Measurements from ENCODE around the gene CDR2L. TPM values are rescaled to one million over a fixed set of nuclear protein-coding genes. Genes with fewer than 3 reads are reported as not detected.

Gene CDR2L
- polyA plus RNA-seq (ENCODE audit: insufficient read length in 12 of 12), result 10 to 100 TPM in 2 of 12 donors, 1 to 10 TPM in 9, not detected in 1; 4.5 to 12.6 (median 7.0) TPM
- long read RNA-seq, donor 1, result 0 reads
- long read RNA-seq, donor 2, result 0 reads
- long read RNA-seq, donor 3, result 0 reads
- long read RNA-seq, donor 4, result 0 reads
- long read RNA-seq, donor 5, result 0 reads
- long read RNA-seq, donor 6, partial matches to known transcripts, result 11 of 12 reads
- long read RNA-seq, donor 6, other reads (novel, unspliced or antisense), result 0 of 12 reads
- long read RNA-seq, donor 7, result 0 reads
- long read RNA-seq, donor 8, partial matches to known transcripts, result 0 of 1 reads
- long read RNA-seq, donor 8, other reads (novel, unspliced or antisense), result 0 of 1 reads
- long read RNA-seq, donor 9, result 0 reads
- long read RNA-seq, donor 10, partial matches to known transcripts, result 0 of 2 reads
- long read RNA-seq, donor 10, other reads (novel, unspliced or antisense), result 0 of 2 reads
- long read RNA-seq, donor 11, partial matches to known transcripts, result 0 of 1 reads
- long read RNA-seq, donor 11, other reads (novel, unspliced or antisense), result 0 of 1 reads

DNA sequence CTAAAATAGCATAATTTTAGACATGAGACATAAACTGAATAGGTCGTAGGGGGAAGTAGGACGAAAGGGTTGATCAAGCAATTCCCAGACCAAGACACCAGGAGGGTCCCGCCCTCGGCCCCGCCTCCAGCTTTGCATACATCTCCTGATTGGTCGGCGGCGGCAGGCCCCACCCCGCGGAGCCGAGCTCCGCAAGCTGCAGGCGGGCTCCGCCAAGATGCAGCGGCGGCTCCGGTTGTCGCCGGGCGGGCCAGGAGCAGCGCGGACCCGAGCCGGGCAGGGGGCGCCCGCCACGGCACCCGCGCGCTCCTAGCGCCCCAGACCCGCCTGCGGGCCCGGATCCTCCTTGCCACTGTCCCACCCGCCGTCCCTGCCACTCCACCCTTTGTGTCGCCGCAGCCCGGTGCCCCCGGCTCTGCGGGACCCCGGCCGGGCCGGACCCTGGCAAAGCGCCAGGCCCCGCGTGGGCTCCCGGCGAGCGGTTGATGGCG, at the start of gene CDR2L:
CDR2L (plus strand) TSS at position 215 of the 491 bp plus-strand sequence. CDS start 412 bp downstream, outside the sequence.
- DNase-seq, result peak; percentile 95

DNA sequence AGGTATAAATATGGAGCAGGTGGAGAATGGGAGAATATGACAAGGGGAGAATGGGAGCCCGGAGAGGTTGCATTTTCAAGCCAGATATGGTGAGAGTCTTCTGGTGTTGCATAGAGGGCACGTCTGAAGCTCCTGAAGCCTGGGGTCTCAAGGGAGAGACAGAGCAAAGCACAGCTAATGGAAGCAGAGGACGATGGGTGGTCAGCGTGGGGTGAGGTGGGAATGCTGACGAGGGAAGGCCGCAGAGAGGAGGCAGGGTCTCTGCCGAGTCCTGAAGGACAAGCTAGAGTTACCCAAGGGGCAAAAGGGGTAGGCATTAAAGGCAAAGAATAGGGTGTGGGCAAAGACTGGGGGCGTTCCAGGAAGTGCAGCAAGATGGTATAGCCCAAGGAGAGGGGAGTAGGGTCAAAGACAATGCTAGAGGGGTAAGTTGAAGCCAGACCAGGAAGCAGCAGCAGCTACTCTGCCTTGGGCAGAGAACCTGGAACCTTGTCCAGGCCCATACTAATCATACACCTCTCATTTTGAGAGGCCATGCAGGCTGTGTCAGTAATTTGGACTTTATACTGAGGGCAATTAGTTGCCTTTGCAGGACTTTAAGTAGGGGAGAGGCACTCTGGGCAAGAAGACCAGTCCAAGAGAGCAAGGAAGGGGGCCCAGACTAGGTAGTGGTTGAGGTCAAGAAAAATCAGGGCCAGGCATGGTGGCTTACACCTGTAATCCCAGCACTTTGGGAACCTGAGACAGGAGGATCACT, 49.1 kb upstream of the CDR2L start:
- DNase-seq, result no peak

DNA sequence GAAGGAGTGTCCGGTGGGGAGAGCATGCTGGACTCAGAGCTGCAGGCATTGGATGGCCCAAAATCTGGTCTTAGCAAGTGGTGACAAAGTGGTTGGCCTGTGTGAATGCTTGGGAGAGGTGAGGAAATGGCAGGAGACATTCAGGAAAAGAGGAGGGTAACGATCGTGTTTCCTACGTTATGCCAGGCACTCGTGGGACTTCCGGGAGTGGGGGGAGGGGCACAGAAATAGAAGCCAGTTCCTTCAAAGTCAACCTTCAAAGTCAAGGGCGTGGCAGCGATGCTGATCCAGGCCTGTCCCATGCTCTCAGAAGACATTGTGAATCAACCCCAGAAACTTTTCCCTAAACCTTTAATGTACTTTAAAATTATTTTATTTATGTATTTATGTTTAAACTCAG, 47.9 kb upstream of the CDR2L start:
- no peak for DNase-seq

DNA sequence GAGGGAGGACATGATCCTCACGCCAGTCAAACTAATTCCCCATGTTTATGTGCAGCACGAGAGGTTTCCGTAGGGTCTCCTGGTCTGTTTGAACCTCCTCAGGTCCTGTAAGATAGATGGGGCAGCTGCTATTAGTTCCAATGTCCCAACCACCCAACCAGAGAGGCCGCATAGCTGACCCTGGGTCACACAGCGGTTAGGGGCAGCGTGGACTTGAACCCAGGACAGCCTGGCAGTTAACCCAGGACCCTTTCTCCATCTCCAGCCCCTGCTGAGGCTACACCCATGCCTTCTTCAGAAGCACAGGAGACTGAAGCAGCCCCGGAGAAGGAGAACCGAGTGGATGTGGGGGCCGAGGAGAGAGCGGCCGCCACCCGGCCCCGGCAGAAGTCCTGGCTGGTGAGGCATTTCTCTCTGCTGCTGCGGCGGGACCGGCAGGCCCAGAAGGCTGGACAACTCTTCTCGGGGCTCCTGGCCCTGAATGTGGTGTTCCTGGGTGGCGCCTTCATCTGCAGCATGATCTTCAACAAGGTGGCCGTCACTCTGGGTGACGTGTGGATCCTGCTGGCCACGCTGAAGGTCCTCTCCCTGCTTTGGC, 46.2 kb upstream of the CDR2L start:
- DNase-seq, result no peak

DNA sequence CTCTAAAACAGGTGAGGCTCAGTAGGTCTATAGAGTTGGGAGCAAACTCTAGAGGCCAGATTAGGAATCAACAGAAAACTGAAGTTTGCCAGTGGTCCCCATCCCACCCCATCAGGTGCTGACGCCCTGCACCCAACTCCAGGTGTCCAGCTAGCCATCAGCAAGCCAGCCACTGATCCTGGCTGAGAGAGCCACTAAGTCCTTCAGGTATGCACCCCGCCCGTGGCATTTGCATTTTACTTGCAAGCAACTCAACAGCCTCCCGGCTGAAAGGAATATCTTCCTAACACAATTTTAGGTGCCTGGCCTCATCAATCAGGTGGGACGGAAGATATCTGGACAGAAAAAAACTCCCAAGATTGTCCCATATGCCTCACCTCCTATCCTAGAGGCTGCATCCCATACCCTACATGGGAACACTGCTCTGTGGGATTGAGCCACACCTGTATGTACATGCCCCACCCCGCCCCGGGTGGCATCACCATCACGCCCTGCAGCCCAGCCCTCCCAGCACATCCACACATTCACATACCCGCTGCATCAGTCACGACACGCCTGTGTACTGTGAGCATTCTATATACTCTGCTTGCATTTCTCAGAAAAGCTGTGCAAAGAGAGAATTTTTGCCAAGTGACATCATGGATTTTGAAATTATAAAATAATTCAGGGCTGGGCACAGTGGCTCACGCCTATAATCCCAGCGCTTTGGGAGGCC, 43.5 kb upstream of the CDR2L start:
- DNase-seq, result no peak

DNA sequence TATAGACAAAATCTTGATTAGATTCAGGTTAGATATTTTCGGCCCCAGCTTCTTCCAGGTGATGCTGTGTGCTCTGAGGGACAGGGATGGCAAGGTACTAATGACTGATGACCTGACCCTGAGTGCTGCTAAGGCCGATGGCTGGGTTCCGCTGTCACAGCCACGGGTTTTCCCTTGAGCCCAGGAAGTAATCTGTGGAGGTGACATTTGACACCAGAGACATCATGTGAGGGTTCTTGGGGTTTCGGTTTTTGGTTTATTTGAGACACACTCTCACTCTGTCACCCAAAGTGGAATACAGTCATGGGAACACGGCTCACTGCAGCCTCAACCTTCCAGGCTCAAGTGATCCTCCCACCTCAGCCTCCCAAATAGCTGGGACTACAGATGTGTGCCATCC, 41.9 kb upstream of the CDR2L start:
- no peak for DNase-seq

DNA sequence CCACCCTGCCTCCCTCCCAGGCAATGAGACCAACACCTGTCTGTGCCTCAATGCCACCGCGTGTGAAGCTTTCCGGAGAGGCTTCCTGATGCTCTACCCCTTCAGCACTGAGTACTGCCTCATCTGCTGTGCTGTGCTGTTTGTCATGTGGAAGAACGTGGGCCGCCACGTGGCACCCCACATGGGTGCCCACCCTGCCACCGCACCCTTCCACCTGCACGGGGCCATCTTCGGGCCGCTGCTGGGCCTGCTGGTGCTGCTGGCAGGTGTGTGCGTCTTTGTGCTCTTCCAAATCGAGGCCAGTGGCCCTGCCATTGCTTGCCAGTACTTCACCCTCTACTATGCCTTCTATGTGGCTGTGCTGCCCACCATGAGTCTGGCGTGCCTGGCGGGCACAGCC, 40.8 kb upstream of the CDR2L start:
- no peak for DNase-seq

DNA sequence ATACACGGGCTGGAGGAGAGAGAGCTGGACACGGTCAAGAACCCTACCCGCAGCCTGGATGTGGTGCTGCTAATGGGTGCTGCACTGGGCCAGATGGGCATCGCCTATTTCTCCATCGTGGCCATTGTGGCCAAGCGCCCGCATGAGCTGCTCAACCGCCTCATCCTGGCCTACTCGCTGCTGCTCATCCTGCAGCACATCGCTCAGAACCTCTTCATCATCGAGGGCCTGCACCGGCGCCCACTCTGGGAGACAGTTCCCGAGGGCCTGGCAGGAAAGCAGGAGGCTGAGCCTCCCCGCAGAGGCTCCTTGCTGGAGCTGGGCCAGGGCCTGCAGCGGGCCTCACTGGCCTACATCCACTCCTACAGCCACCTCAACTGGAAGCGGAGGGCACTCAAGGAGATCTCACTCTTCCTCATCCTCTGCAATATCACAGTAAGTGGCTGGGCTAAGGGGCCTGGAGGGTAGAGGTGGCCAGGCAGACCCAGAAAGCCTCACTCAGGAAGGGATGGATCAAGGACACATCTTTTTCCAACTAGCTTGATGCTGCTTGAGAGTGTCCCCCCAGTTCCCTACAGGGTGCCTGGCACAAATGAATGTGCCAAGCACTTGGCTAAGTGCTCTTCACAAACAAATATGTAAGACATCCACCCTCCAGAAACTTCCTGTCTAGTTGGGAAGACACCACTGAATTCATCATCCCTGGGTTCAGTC, 40.2 kb upstream of the CDR2L start:
- no peak for DNase-seq

DNA sequence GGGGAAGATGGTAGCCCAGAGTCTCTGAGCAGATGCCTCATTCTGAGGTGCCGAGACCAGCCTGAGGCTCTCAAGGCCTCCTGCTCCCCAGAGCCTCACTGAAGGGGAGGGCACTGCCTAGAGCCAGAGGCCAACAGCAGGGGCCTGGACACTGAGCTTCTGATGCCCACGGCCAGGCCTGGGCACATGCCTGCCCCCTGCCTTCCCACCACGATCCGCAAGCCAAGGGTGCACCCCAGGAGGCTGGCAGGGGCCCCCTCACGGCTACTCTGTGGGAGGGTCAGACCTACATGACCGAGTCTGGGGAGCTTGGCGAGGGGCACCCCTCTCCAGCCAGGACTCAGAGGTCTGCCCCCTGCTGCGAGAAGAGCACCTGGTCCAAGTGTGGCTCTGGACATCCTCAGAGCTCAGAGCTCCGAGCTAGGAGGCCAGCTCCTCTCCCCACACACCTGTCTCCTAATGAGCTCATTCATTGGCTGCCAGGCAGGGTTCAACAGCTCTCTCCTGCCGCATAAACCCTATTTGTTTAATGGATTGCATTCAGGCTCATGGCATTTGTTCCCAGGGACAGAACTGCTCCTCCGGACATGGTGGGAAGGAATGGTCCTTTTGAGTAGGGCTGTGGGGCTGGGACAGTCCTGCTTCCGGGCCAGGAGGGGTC, 37.8 kb upstream of the CDR2L start:
- no peak for DNase-seq

DNA sequence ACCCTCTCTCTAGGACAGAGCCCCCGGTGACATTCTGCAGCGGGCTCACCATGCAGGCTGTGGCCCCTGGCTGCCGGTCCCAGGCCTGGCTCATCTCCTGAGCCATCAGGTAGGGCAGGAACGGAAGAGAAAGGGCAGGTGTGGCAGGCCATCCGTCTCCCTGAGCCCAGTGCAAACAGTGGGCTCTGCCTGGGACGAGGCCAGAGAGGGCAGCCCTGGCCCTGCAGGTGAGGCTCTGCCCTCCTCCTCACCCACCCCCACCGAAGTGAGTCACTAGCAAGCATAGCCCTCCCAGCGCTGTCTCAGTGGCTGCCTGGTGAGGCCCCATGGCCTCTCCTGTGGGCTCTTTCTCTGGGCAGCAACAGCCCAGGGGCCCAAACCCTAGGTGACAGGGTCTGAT, 37.2 kb upstream of the CDR2L start:
- DNase-seq, result no peak

DNA sequence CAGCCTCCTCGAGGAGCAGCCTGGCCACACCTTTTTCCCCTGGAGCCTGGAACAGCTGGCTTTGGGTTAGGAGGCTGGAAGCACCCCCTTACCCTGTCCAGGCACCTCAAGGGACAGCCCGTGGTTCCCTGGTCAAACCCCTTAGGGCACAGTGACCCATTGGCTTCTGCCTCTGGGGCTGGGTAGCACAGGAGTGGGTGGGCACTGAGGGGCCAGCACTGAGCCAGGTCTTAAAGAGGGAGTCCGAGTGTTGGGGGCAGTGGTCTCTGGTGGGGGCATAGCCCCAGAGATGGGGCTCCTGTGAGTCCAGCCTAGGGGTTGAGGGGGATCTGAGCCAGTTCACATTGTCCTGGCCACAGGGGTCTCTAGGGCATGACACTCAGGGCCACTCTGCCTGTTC, 36.4 kb upstream of the CDR2L start:
- DNase-seq, result no peak

DNA sequence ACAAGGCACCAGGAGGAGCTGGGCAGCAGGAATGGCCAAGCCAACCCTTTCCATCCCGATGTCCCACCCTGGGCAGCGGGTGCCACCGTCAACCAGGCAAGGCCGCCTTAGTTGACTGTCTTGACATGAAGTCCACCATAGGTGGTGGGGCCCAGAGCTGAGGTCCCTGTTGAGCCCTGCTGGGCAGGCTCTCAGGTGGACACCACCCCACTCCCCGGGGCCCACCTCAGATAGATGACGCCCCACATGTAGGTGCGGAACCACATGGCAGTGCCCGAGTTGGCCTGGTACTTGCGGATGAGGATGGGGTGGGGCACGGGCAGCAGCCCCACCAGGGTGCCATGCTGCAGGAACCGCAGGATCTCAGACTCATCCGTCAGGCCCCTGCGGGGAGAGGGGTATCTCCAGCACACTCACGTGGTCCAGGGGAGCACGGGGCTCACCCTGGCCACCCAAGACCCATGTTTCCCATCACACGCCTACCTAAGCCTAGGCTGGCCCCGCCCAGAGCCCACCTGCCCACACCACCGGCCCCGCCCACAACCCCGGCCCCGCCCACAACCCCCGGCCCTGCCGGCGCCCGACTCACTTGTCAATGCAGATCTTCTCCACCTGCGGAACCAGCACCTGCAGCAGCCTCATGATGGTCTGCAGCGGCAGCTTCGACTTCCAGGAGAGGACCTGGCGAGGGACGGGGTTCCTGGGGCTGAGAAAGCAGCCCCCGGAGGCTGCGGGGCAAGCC, 35.6 kb upstream of the CDR2L start:
- DNase-seq, result no peak

DNA sequence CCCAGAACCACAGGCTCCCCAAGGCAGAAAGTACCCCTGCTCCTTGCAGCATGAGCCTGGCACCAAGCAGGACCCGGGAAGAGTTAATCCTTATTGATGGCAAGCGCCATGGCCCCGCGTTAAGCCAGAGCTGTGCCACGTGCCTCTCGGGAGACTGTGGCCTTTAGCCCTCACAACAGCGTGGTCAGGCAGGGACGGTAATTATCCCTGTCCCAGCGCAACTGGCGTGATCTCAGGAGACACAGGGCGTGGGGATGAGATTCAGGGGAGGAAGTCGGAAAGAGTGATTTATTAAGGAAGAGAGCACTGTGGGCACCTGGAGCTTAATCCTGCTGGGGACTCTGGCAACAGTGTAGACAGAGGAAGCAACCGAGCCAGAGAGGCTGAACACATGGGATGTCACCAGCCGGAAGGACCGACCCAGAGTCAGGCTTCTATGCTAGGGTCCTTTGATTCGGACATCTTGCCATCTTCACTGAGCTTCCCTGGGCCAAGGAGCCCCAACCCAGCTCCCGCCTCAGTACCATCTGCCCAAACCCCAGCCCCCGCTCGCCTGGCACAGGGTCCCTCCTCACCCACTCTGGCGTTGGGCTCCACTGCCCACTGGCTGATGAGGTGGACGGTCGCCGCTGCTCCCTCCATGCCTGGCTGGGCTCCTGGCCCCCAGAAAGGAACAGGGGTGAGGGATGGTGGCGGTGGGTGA, 34.9 kb upstream of the CDR2L start:
- DNase-seq, result no peak

DNA sequence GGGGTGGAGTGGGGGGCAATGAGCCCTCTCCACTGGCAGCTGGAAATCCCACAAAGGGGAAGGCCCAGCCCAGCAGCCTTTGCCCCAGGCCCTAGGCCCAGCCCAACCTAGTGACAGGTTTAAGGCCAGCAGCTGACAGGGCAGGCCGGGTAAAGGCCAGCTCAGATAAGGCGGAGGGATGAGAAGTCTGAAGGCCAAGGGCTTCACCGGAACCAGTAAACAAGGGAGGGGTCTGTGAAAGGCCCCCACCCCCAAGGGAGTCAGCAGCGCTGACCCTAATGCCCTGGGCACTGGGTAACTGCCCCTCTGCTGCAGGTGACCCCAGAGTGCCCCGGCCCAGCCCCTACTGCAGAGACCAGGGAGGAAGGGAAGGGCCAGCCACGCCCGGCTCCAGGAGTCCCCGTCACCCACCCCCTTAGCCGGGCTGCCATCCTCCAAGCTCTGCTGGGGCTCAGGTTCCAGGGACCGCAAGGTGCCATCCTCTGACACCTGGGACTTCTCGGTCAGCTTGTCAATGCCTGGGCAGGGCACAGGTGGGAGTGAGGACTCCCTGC, 34.2 kb upstream of the CDR2L start:
- no peak for DNase-seq

DNA sequence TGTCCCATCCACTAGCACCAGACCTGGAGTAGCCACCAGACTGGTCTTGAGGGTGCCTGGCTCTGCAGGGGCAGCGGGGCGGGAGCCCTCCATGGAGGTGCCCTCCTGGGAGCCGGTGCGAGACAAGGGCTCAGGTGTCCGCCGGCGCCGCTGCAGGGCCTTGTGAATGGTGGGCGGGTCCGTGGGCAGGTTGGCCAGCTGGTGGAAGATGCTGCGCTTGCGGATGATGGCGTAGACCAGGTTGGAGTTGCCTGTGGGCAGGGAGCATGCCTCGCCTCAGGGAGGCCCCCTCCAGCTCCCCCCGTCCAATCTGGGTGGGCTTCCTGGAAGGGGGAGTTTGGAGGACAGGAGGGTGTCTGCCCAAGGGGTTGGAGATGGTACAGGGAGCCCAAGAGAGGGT, 33.3 kb upstream of the CDR2L start:
- DNase-seq, result no peak

DNA sequence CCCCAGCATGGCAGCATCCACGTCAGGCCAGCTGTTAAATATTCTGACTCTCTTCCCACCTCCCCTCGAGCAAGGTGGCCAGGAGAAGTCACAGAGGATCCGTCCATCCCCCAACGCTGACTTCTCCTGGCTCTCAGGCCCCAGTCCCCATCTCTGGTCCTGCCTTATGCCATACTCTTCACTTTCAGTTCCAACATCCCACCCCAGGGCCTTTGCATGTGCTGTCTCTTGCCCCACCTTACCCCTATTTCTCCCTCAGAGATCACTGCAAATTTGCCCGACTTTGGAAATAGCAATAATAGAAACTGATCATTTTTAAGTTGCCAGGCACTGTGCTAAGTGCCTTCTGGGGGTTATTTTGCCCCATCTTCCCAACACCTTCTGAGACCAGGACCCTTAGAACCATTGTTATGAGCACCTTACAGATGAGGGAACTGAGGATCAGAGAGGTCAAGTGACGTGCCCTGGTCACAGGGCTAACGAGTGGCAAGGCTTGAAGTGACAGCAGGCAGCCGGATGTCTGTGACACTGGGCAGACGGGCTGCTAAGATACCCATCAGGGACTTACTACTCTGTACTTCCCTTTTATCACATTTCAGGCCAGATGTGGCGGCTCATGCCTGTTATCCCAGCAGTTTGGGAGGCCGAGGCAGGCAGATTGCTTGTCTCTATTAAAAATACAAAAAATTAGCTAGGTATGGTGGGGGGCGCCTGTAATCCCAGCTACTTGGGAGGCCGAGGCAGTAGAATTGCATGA, 32.6 kb upstream of the CDR2L start:
- no peak for DNase-seq

DNA sequence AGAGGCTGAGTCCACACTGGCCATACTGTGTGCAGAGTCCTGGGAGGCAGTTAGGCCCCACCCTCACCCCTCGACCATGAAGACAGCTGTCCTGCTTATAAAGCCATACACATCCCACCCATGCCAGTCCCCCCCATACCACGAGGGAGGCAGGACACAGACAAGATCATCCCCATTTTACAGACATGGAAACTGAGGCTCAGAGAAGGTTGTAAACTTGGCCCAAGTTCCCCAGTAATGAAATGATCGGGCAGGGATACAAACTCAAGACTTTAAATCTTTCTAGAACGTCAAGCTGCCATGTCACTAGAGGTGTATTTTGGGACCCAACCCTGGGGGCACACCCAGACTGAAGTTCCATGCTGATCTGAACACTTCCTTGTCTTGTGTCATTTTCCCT, 31.3 kb upstream of the CDR2L start:
- DNase-seq, result no peak
